Colonic mucosa (tissue), 4 donors: Measurements from ENCODE around the gene ADPRM. TPM values are rescaled to one million over a fixed set of nuclear protein-coding genes. Genes with fewer than 3 reads are reported as not detected.
A peak's percentile ranks its signal among the peaks of the same experiment; 100 is the strongest.

ENCODE experiments used
- DNase-seq: peaks from one replicate; pipeline ENCODE4 v3.0.0-alpha.2; 2020
- H3K27ac ChIP-seq: fragments of 200-600 bp; one replicate; pipeline ENCODE4 v1.8.0; 2021
- H3K27me3 ChIP-seq: fragments of 200-600 bp; one replicate; pipeline ENCODE4 v1.8.0; 2021
- H3K36me3 ChIP-seq: fragments of 200-600 bp; one replicate; pipeline ENCODE4 v1.8.0; 2021
- H3K4me1 ChIP-seq: fragments of 200-600 bp; one replicate; pipeline ENCODE4 v1.8.0; 2021; ENCODE audit warnings: mild to moderate bottlenecking
- H3K4me3 ChIP-seq: fragments of 200-600 bp; one replicate; pipeline ENCODE4 v1.8.0; 2021
- H3K9ac ChIP-seq, 2 donors: one replicate each; pipeline ENCODE4 v1.7.0; 2013; ENCODE audit warnings: control low read depth in 2 of 2, low read depth in 2 of 2, low read length in 2 of 2
- H3K9me3 ChIP-seq: fragments of 200-600 bp; one replicate; pipeline ENCODE4 v1.8.0; 2021
- CTCF ChIP-seq: fragments of 200-600 bp; IDR thresholded peaks from one replicate; pipeline ENCODE4 v1.8.0; 2022; ENCODE audit warnings: antibody characterized with exemption, mild to moderate bottlenecking
- intact Hi-C: fragments of 100-400 bp; cut with DNase I; formaldehyde crosslinking; loops from one replicate; pipeline ENCODE4 v1.14.1; 2022
- total RNA-seq, 2 donors: library from RNA; stranded (reverse); fragmentation: NEBNext Ultra II Directional in 1 of 2; extraction: Animal tissue kit (Norgen Biotek cat#: 25700) in 1 of 2; gene quantifications; one replicate each; pipeline ENCODE4 v1.2.1, GENCODE V29; 2021
- donor health status: healthy.
- donor health status: DM: no; HTN: no; CAD: no.
- donor health status: DM: no; HTN: no; CAD: no.

ADPRM gene
- total RNA-seq, 2 donors from 2014 or later = 4.1 to 7.7 TPM

- peaks cover 2% of the 10 kb centered on the region for H3K4me1 ChIP-seq
- intact Hi-C loops = loop anchor here (10.0 kb wide), 1 partner anchor 403 kb away; no protein-coding TSS in a partner anchor
- no peaks in the 10 kb centered on the region for H3K27me3 ChIP-seq
- TF ChIP-seq CTCF = no peak
- H3K4me3 ChIP-seq = no peak overlapping the region
- H3K27ac ChIP-seq = no peak overlapping the region
- no peak for DNase-seq
- no peaks in the 10 kb centered on the region for H3K36me3 ChIP-seq
- no peak overlapping the region for H3K9ac ChIP-seq
- H3K9me3 ChIP-seq = no peaks in the 10 kb centered on the region
These were observed 44.2 kb downstream of the ADPRM start for GRCh38 chr17:10741416-10742135.

- DNase-seq = no peak
- TF ChIP-seq CTCF = no peak
- no peak overlapping the region for H3K27ac ChIP-seq
These were observed 45.0 kb downstream of the ADPRM start for GRCh38 chr17:10742431-10742830.

GRCh38 chr17:10743316-10744009, 46.1 kb downstream of the ADPRM start:
- Histone ChIP-seq H3K27me3 (no peaks in the 10 kb centered on the region), H3K9me3 (no peaks in the 10 kb centered on the region), H3K4me1 (no peaks in the 10 kb centered on the region), H3K27ac (no peak overlapping the region), H3K36me3 (no peaks in the 10 kb centered on the region), H3K4me3 (no peak overlapping the region), H3K9ac (no peak overlapping the region)
- TF ChIP-seq CTCF = no peak
- no peak for DNase-seq
- intact Hi-C loops = loop anchor here (10.0 kb wide), 1 partner anchor 401 kb away; no protein-coding TSS in a partner anchor

More at GRCh38 chr17:10742431-10742830, 45.0 kb downstream of the ADPRM start:
- no peak overlapping the region for H3K9ac ChIP-seq
- H3K36me3 ChIP-seq = no peaks in the 10 kb centered on the region
- peaks cover 2% of the 10 kb centered on the region for H3K4me1 ChIP-seq
- no peak overlapping the region for H3K4me3 ChIP-seq
- H3K9me3 ChIP-seq = no peaks in the 10 kb centered on the region
- intact Hi-C loops = loop anchor here (10.0 kb wide), 1 partner anchor 402 kb away; no protein-coding TSS in a partner anchor
- H3K27me3 ChIP-seq = no peaks in the 10 kb centered on the region

- H3K9me3 ChIP-seq = no peaks in the 10 kb centered on the region
- H3K9ac ChIP-seq = peak overlapping the region in 1 of 2 donors; percentile 13
- no peak overlapping the region for H3K4me3 ChIP-seq
- no peak for TF ChIP-seq CTCF
- no peak for DNase-seq
- H3K4me1 ChIP-seq = no peaks in the 10 kb centered on the region
- no peaks in the 10 kb centered on the region for H3K27me3 ChIP-seq
- intact Hi-C loops = loop anchor here (10.0 kb wide), 1 partner anchor 400 kb away; no protein-coding TSS in a partner anchor
- no peak overlapping the region for H3K27ac ChIP-seq
- H3K36me3 ChIP-seq = no peaks in the 10 kb centered on the region
These were observed 47.2 kb downstream of the ADPRM start for GRCh38 chr17:10744501-10745000.

- no peak overlapping the region for H3K27ac ChIP-seq
- DNase-seq = no peak
- peak overlapping the region in 1 of 2 donors; percentile 13 for H3K9ac ChIP-seq
- H3K27me3 ChIP-seq = no peaks in the 10 kb centered on the region
- no peaks in the 10 kb centered on the region for H3K9me3 ChIP-seq
- intact Hi-C loops = loop anchor here (10.0 kb wide), 1 partner anchor 400 kb away; no protein-coding TSS in a partner anchor
- H3K36me3 ChIP-seq = no peaks in the 10 kb centered on the region
- H3K4me3 ChIP-seq = no peak overlapping the region
- no peaks in the 10 kb centered on the region for H3K4me1 ChIP-seq
- TF ChIP-seq CTCF = no peak
These were observed 47.8 kb downstream of the ADPRM start for GRCh38 chr17:10745231-10745630.
